Astrocyte of the spinal cord (primary cell): Measurements from ENCODE around the gene DXO.
"Not testable (repeated sequence)": the region's sequence is repeated elsewhere in the genome, so short reads cannot be mapped to it uniquely, and the experiment has no call there.

Experiments used
- DNase-seq: peaks from one replicate; pipeline ENCODE4 v3.0.0; 2011; ENCODE audit warnings: low read depth, low spot score
- H3K4me3 ChIP-seq: 2 replicates; pipeline ENCODE4 v1.5.1; 2011; ENCODE audit warnings: low read depth, mild to moderate bottlenecking, low read length, moderate library complexity
- CTCF ChIP-seq: IDR thresholded peaks from 2 replicates; pipeline ENCODE4 v1.5.1; 2012; ENCODE audit warnings: low read depth, mild to moderate bottlenecking, low read length, inconsistent platforms
- in situ Hi-C: cut with HindIII; loops from 2 replicates; pipeline ENCODE4 v1.10.0; 2017; ENCODE audit warnings: low sequenced_read_pairs

The DXO gene

DNA sequence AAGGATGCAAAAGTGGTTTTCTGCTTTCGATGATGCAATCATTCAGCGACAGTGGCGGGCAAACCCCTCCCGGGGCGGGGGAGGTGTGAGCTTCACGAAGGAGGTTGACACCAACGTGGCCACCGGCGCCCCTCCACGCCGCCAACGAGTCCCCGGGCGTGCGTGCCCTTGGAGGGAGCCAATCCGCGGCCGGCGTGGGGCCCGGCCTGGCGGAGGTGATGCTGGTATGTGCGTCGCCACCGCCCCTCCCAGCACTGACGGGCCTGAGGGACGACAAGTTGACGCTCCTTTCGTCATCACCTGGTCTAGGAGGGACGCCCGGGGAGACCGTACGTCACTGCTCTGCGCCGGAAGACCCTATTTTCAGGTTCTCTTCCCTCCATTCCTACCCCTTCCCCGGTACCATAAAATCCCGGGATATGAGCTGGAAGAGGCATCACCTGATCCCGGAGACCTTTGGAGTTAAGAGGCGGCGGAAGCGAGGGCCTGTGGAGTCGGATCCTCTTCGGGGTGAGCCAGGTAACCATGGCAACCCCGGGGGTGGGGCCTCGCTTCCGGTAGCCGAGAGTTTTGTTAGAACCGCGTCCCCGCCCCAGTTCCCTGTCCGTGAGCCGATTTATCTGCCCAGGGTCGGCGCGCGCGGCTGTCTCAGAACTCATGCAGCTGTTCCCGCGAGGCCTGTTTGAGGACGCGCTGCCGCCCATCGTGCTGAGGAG is at the start of gene DXO:
Gene DXO (minus strand): TSS at position 146 of the 716 bp plus-strand sequence. CDS start 463 bp downstream, outside the sequence.
- peak within 1 kb of the TSS; percentile 91 for H3K4me3 ChIP-seq
- peak; percentile 99 for DNase-seq
- no peak for TF ChIP-seq CTCF
- in situ Hi-C loops = no loop called here

- H3K4me3 ChIP-seq, DNase-seq, in situ Hi-C loops: not testable (repeated sequence)
Observed at GRCh38 chr6:32014547-32014946, 42.6 kb upstream of the DXO start, which contains the start of gene C4B. C4B (plus strand) TSS chr6:32014795; CDS start chr6:32014846, 51 bp downstream.

GRCh38 chr6:32013738-32014137 is 41.8 kb upstream of the DXO start:
- DNase-seq, in situ Hi-C loops: not testable (repeated sequence)

GRCh38 chr6:32012941-32013617 is 41.1 kb upstream of the DXO start:
- H3K4me3 ChIP-seq, DNase-seq, in situ Hi-C loops: not testable (repeated sequence)

More at GRCh38 chr6:32013738-32014137, 41.8 kb upstream of the DXO start:
- not testable (repeated sequence) for H3K4me3 ChIP-seq

DNA sequence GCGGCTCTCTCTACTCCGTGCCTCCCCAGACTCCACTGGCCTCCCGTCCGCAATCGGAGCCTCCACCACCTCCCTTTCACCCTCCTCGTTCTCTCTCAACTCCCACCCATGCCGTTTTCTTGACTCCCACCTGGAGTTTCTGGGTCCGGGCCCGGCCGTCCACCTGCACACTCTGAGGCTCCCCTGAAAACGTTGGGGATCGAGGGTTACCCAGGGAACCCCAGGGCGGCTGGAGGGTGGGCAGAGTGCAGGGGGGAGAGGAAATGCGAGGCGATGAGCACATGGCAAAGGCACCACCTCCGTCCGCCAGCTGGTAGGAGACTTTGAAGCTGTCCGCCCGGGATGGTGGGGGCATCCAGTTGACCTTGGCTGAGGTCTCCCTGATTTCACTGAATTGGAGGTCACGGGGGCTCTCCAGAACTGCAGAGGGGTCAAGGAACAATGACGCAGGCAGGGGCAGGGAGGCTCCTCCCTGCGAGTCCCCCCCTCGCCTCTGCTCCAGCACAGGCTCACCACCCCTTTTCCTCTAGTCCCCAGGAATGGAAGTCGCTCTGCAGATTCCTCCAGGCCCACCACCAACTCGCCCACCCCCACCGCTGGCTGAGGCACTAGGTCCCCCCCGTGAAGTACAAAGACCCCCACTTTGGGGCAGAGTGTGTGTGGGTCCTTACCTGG is 39.1 kb upstream of the DXO start:
- DNase-seq, H3K4me3 ChIP-seq, in situ Hi-C loops: not testable (repeated sequence)

- H3K4me3 ChIP-seq, DNase-seq, in situ Hi-C loops: not testable (repeated sequence)
Observed at GRCh38 chr6:32009537-32009936, 37.6 kb upstream of the DXO start.

GRCh38 chr6:32008616-32009015 is 36.7 kb upstream of the DXO start:
- in situ Hi-C loops, DNase-seq, H3K4me3 ChIP-seq: not testable (repeated sequence)

- DNase-seq, in situ Hi-C loops, H3K4me3 ChIP-seq: not testable (repeated sequence)
Observed at GRCh38 chr6:32008037-32008436, 36.1 kb upstream of the DXO start.

DNA sequence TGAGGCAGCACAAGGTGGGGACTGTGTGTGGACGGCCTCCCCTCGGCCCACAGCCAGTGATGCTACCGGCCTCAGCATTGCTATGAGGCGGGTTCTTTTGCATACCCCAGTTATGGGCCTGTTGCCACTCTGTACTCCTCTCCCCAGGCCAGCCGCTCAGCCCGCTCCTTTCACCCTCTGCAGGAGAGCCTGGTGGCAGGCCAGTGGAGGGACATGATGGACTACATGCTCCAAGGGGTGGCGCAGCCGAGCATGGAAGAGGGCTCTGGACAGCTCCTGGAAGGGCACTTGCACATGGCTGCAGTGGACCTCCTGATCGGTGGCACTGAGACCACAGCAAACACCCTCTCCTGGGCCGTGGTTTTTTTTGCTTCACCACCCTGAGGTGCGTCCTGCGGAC is 35.1 kb upstream of the DXO start:
- H3K4me3 ChIP-seq, in situ Hi-C loops, DNase-seq: not testable (repeated sequence)

GRCh38 chr6:32005991-32006529 is 34.1 kb upstream of the DXO start:
- in situ Hi-C loops, H3K4me3 ChIP-seq, DNase-seq: not testable (repeated sequence)

DNA sequence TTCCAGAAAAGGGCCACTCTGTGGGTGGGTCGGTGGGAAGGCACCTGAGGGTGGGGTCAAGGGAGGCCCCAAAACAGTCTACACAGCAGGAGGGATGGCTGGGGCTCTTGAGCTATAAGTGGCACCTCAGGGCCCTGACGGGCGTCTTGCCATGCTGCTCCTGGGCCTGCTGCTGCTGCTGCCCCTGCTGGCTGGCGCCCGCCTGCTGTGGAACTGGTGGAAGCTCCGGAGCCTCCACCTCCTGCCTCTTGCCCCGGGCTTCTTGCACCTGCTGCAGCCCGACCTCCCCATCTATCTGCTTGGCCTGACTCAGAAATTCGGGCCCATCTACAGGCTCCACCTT is 33.6 kb upstream of the DXO start:
- H3K4me3 ChIP-seq, in situ Hi-C loops, DNase-seq: not testable (repeated sequence)

GRCh38 chr6:32004864-32005537 is 33.1 kb upstream of the DXO start:
- in situ Hi-C loops = not testable (repeated sequence)

DNA sequence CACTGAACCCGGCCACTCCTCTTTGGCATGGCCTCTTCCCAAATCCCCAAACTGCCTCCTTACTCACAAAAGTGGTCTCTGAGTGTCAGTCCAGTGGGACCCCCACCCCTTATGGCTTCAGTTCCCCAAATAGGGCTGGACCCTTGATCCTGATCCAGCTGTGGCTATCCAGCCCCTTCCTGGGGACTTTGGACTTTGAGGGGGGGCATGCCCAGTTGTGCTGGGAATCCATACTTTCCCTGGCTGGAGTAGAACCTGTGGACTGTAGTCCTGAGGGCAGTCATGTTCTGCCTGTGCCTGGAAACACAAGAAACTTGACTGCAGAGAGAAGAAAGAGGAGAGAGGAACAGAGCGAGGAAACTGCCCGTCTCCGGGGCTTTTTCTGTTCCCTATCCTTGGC is 32.5 kb upstream of the DXO start:
- DNase-seq, in situ Hi-C loops, H3K4me3 ChIP-seq: not testable (repeated sequence)

More at GRCh38 chr6:32004864-32005537, 33.1 kb upstream of the DXO start:
- not testable (repeated sequence) for H3K4me3 ChIP-seq, DNase-seq

GRCh38 chr6:32003301-32003700 is 31.4 kb upstream of the DXO start:
- DNase-seq, H3K4me3 ChIP-seq, in situ Hi-C loops: not testable (repeated sequence)

DNA sequence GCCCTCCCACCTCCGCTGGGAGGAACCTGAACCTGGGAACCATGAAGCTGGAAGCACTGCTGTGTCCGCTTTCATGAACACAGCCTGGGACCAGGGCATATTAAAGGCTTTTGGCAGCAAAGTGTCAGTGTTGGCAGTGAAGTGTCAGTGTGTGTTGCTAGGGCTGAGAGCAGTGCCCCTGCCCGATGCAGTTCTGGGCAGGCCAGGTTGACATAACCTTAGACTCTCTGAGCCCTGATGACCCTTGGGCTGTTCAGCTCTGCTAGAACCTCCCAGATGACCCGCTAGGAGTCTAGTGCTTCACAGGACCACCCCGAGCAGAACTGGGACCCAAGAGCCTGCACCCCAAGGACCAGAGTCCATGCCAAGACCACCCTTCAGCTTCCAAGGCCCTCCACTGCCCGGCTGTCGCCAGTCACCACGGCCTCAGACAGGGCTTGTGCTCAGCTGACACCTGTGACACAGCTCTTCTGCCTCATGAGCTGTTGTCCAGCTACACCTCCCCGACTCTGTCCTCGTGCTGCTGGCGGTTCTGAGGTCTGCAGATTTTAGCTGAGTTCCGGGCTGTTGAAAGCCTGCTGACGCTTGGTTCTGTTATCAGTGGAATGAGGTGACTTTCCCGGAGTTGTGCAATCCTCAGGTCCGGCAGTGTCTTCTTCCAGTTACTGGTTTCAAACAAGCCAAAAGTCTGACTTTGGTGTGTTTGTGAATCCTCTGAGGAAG is 30.8 kb upstream of the DXO start:
- H3K4me3 ChIP-seq, DNase-seq, in situ Hi-C loops: not testable (repeated sequence)
